ENCODE measurements around the gene BRD1. TPM values are rescaled to one million over a fixed set of nuclear protein-coding genes. Genes with fewer than 3 reads are reported as not detected.
"Not testable (repeated sequence)": the region's sequence is repeated elsewhere in the genome, so short reads cannot be mapped to it uniquely, and the experiment has no call there.

BRD1 gene
- total and polyA plus RNA-seq, 7 experiments from 2014 or later = 2.8 to 130 (median 84.5) TPM

GRCh38 chr22:49824936-49825335 is 2.7 kb downstream of the BRD1 start:
- Histone ChIP-seq H3K36me3 (ENCODE audit: control insufficient read depth in 2 of 3, insufficient read depth in 3 of 3, low read length in 3 of 3) (peaks cover 14 to 42% (median 22%) of the 10 kb centered on the region in 3 experiments), H3K9me3 (ENCODE audit: control insufficient read depth in 2 of 3, low read length in 3 of 3) (no peaks in the 10 kb centered on the region), H3K4me3 (ENCODE audit: low read length) (no peak overlapping the region), H3K27me3 (ENCODE audit: control insufficient read depth in 2 of 2, insufficient read depth in 2 of 2, low read length in 2 of 2) (no peaks in the 10 kb centered on the region), H3K27ac (ENCODE audit: low read depth, low read length) (peak overlapping the region; percentile 79), H3K4me1 (ENCODE audit: control insufficient read depth in 2 of 2, insufficient read depth in 2 of 2, low read length in 2 of 2) (peaks cover 28 to 36% of the 10 kb centered on the region in 2 donors)
- CTCF ChIA-PET = no interaction called here
- no peak for ATAC-seq
- Mint-ChIP-seq H3K36me3 (peaks cover 7 to 20% (median 16%) of the 10 kb centered on the region in 5 donors), H3K4me3 (peak overlapping the region; percentile 90 to 93 (median 92)), H3K9me3 (peaks cover 0 to 5% (median 0%) of the 10 kb centered on the region in 11 donors), H3K27me3 (no peaks in the 10 kb centered on the region), H3K4me1 (peaks cover 37 to 71% (median 59%) of the 10 kb centered on the region in 7 donors), H3K27ac (peak overlapping the region in 8 of 9 donors; percentile 5 to 94 (median 74))
- POLR2A ChIA-PET = interaction anchor here (1.6 to 3.0 kb wide), 4 partner anchors 12 to 30 kb away, joined by 6 to 21 read pairs (median 10); no protein-coding TSS in a partner anchor
- intact Hi-C loops (cut with micrococcal nuclease) = no loop called here
- DNase-seq = no peak

- peaks cover 7 to 20% (median 15%) of the 10 kb centered on the region in 5 donors for H3K36me3 Mint-ChIP-seq
- DNase-seq (no peak), ATAC-seq (no peak)
- Histone ChIP-seq H3K36me3 (ENCODE audit: control insufficient read depth in 2 of 3, insufficient read depth in 3 of 3, low read length in 3 of 3) (peaks cover 14 to 42% (median 22%) of the 10 kb centered on the region in 3 experiments), H3K9me3 (ENCODE audit: control insufficient read depth in 2 of 3, low read length in 3 of 3) (no peaks in the 10 kb centered on the region), H3K4me1 (ENCODE audit: control insufficient read depth in 2 of 2, insufficient read depth in 2 of 2, low read length in 2 of 2) (peaks cover 28 to 36% of the 10 kb centered on the region in 2 donors), H3K4me3 (ENCODE audit: low read length) (no peak overlapping the region), H3K27ac (ENCODE audit: low read depth, low read length) (no peak overlapping the region), H3K27me3 (ENCODE audit: control insufficient read depth in 2 of 2, insufficient read depth in 2 of 2, low read length in 2 of 2) (no peaks in the 10 kb centered on the region)
- ChIA-PET POLR2A (interaction anchor here (3.0 kb wide), 1 partner anchor 31 kb away, joined by 21 read pairs; no protein-coding TSS in a partner anchor), CTCF (no interaction called here)
- intact Hi-C loops (cut with micrococcal nuclease) = no loop called here
- H3K27ac Mint-ChIP-seq = peak overlapping the region in 8 of 9 donors; percentile 6 to 92 (median 45)
- no peaks in the 10 kb centered on the region for H3K27me3 Mint-ChIP-seq
- peaks cover 35 to 66% (median 54%) of the 10 kb centered on the region in 7 donors for H3K4me1 Mint-ChIP-seq
- H3K4me3 Mint-ChIP-seq = peak overlapping the region; percentile 47 to 93 (median 91)
- H3K9me3 Mint-ChIP-seq = peaks cover 0 to 5% (median 0%) of the 10 kb centered on the region in 11 donors
Measured at GRCh38 chr22:49824185-49824925, 3.3 kb downstream of the BRD1 start.

- DNase-seq = no peak
- H3K27me3 ChIP-seq (ENCODE audit: control insufficient read depth in 2 of 2, insufficient read depth in 2 of 2, low read length in 2 of 2) = no peaks in the 10 kb centered on the region
- peaks cover 41 to 65% (median 56%) of the 10 kb centered on the region in 7 donors for H3K4me1 Mint-ChIP-seq
- H3K27ac ChIP-seq (ENCODE audit: low read depth, low read length) = no peak overlapping the region
- intact Hi-C loops (cut with micrococcal nuclease) = no loop called here
- H3K4me3 ChIP-seq (ENCODE audit: low read length) = no peak overlapping the region
- no peaks in the 10 kb centered on the region for H3K27me3 Mint-ChIP-seq
- ChIA-PET CTCF (no interaction called here), POLR2A (interaction anchor here (1.3 kb wide), 1 partner anchor 17 kb away, joined by 3 read pairs; no protein-coding TSS in a partner anchor)
- peaks cover 7 to 29% (median 16%) of the 10 kb centered on the region in 5 donors for H3K36me3 Mint-ChIP-seq
- no peak for ATAC-seq
- peak overlapping the region in 6 of 10 donors; percentile 38 to 93 (median 84) for H3K4me3 Mint-ChIP-seq
- peak overlapping the region in 6 of 9 donors; percentile 6 to 92 (median 40) for H3K27ac Mint-ChIP-seq
- peaks cover 15 to 51% (median 22%) of the 10 kb centered on the region in 3 experiments for H3K36me3 ChIP-seq (ENCODE audit: control insufficient read depth in 2 of 3, insufficient read depth in 3 of 3, low read length in 3 of 3)
- H3K4me1 ChIP-seq (ENCODE audit: control insufficient read depth in 2 of 2, insufficient read depth in 2 of 2, low read length in 2 of 2) = peaks cover 25 to 31% of the 10 kb centered on the region in 2 donors
- peaks cover 0 to 5% (median 0%) of the 10 kb centered on the region in 11 donors for H3K9me3 Mint-ChIP-seq
- H3K9me3 ChIP-seq (ENCODE audit: control insufficient read depth in 2 of 3, low read length in 3 of 3) = no peaks in the 10 kb centered on the region
Measured at GRCh38 chr22:49823289-49824045, 4.2 kb downstream of the BRD1 start.

- H3K4me3 ChIP-seq (ENCODE audit: low read length); ATAC-seq; H3K9me3 ChIP-seq (ENCODE audit: control insufficient read depth in 2 of 3, low read length in 3 of 3); H3K27me3 ChIP-seq (ENCODE audit: control insufficient read depth in 2 of 2, insufficient read depth in 2 of 2, low read length in 2 of 2); H3K27ac ChIP-seq (ENCODE audit: low read depth, low read length); DNase-seq; H3K9me3 Mint-ChIP-seq; intact Hi-C loops (cut with micrococcal nuclease); H3K27me3 Mint-ChIP-seq: not testable (repeated sequence)
- ChIA-PET POLR2A (interaction anchor here (0.6 to 2.7 kb wide), 6 partner anchors 8 to 33 kb away, joined by 3 to 15 read pairs (median 4); no protein-coding TSS in a partner anchor), CTCF (interaction anchor here (1.1 kb wide), 1 partner anchor 21 kb away, joined by 3 read pairs; no protein-coding TSS in a partner anchor)
- peak overlapping the region in 1 of 10 donors; percentile 48 for H3K4me3 Mint-ChIP-seq
- Histone ChIP-seq H3K4me1 (ENCODE audit: control insufficient read depth in 2 of 2, insufficient read depth in 2 of 2, low read length in 2 of 2) (peaks cover 35 to 42% of the 10 kb centered on the region in 2 donors), H3K36me3 (ENCODE audit: control insufficient read depth in 2 of 3, insufficient read depth in 3 of 3, low read length in 3 of 3) (peaks cover 22 to 64% (median 35%) of the 10 kb centered on the region in 3 experiments)
- H3K27ac Mint-ChIP-seq = peak overlapping the region in 1 of 9 donors; percentile 59
- H3K36me3 Mint-ChIP-seq = peaks cover 7 to 40% (median 22%) of the 10 kb centered on the region in 5 donors
- peaks cover 54 to 82% (median 74%) of the 10 kb centered on the region in 7 donors for H3K4me1 Mint-ChIP-seq
Measured at GRCh38 chr22:49821741-49822140, 5.9 kb downstream of the BRD1 start.

- Histone ChIP-seq H3K27ac (ENCODE audit: low read depth, low read length) (no peak overlapping the region), H3K36me3 (ENCODE audit: control insufficient read depth in 2 of 3, insufficient read depth in 3 of 3, low read length in 3 of 3) (peaks cover 22 to 67% (median 35%) of the 10 kb centered on the region in 3 experiments), H3K9me3 (ENCODE audit: control insufficient read depth in 2 of 3, low read length in 3 of 3) (no peaks in the 10 kb centered on the region), H3K4me3 (ENCODE audit: low read length) (no peak overlapping the region), H3K4me1 (ENCODE audit: control insufficient read depth in 2 of 2, insufficient read depth in 2 of 2, low read length in 2 of 2) (peaks cover 30 to 42% of the 10 kb centered on the region in 2 donors), H3K27me3 (ENCODE audit: control insufficient read depth in 2 of 2, insufficient read depth in 2 of 2, low read length in 2 of 2) (no peaks in the 10 kb centered on the region)
- no peak for ATAC-seq
- ChIA-PET CTCF (interaction anchor here (0.7 to 1.1 kb wide), 2 partner anchors 12 to 21 kb away, joined by 3 read pairs; no protein-coding TSS in a partner anchor), POLR2A (interaction anchor here (0.5 to 2.7 kb wide), 6 partner anchors 11 to 96 kb away, joined by 3 to 15 read pairs (median 3); no protein-coding TSS in a partner anchor)
- Mint-ChIP-seq H3K4me3 (peak overlapping the region in 3 of 10 donors; percentile 11 to 48 (median 29)), H3K27me3 (no peaks in the 10 kb centered on the region), H3K9me3 (peaks cover 0 to 5% (median 0%) of the 10 kb centered on the region in 11 donors), H3K4me1 (peaks cover 52 to 86% (median 78%) of the 10 kb centered on the region in 7 donors), H3K27ac (peak overlapping the region in 2 of 9 donors; percentile 47 to 55), H3K36me3 (peaks cover 7 to 40% (median 22%) of the 10 kb centered on the region in 5 donors)
- intact Hi-C loops (cut with micrococcal nuclease) = no loop called here
- no peak for DNase-seq
Measured at GRCh38 chr22:49820984-49821383, 6.7 kb downstream of the BRD1 start.

GRCh38 chr22:49817359-49817758 is 10.3 kb downstream of the BRD1 start:
- H3K27ac ChIP-seq (ENCODE audit: low read depth, low read length) = no peak overlapping the region
- ChIA-PET CTCF (no interaction called here), POLR2A (interaction anchor here (1.0 to 1.6 kb wide), 3 partner anchors 9 to 60 kb away, joined by 3 to 6 read pairs (median 3); no protein-coding TSS in a partner anchor)
- Mint-ChIP-seq H3K9me3 (no peaks in the 10 kb centered on the region), H3K27ac (peak overlapping the region in 5 of 9 donors; percentile 41 to 84 (median 57)), H3K4me1 (peaks cover 48 to 83% (median 73%) of the 10 kb centered on the region in 7 donors), H3K36me3 (peaks cover 0 to 28% (median 14%) of the 10 kb centered on the region in 5 donors), H3K4me3 (peak overlapping the region in 5 of 10 donors; percentile 25 to 44 (median 31)), H3K27me3 (no peaks in the 10 kb centered on the region)
- intact Hi-C loops (cut with micrococcal nuclease) = no loop called here
- ATAC-seq (peak; percentile 51), DNase-seq (no peak)
- H3K9me3 ChIP-seq (ENCODE audit: control insufficient read depth in 2 of 3, low read length in 3 of 3) = no peaks in the 10 kb centered on the region
- peaks cover 8 to 55% (median 20%) of the 10 kb centered on the region in 3 experiments for H3K36me3 ChIP-seq (ENCODE audit: control insufficient read depth in 2 of 3, insufficient read depth in 3 of 3, low read length in 3 of 3)
- peaks cover 10 to 24% of the 10 kb centered on the region in 2 donors for H3K4me1 ChIP-seq (ENCODE audit: control insufficient read depth in 2 of 2, insufficient read depth in 2 of 2, low read length in 2 of 2)
- H3K4me3 ChIP-seq (ENCODE audit: low read length) = no peak overlapping the region
- H3K27me3 ChIP-seq (ENCODE audit: control insufficient read depth in 2 of 2, insufficient read depth in 2 of 2, low read length in 2 of 2) = no peaks in the 10 kb centered on the region
